RWPE2 (cell line): Measurements from ENCODE around the gene NEK2.
"Not testable (repeated sequence)": the region's sequence is repeated elsewhere in the genome, so short reads cannot be mapped to it uniquely, and the experiment has no call there.

Source experiments
- ATAC-seq: fragments of 200-7000 bp; cut with Tn5 transposase; 3 replicates; pipeline ENCODE4 v1.9.1; 2021; ENCODE audit warnings: low read depth
- DNase-seq: peaks from one replicate; pipeline ENCODE4 v3.0.0-alpha.2; 2020; ENCODE audit warnings: low spot score
- H3K27ac ChIP-seq: fragments of 450-650 bp; 2 replicates; pipeline ENCODE4 v1.5.1; 2017; ENCODE audit warnings: mild to moderate bottlenecking; ENCODE audit not compliant: poor library complexity, severe bottlenecking
- H3K27me3 ChIP-seq: fragments of 250-450 bp; sonication (Bioruptor Pico); 2 replicates; pipeline ENCODE4 v1.5.1; 2021; ENCODE audit warnings: mild to moderate bottlenecking, moderate library complexity; ENCODE audit not compliant: insufficient read depth, poor library complexity, severe bottlenecking
- H3K36me3 ChIP-seq: fragments of 250-450 bp; sonication (Bioruptor Pico); 2 replicates; pipeline ENCODE4 v1.5.1; 2020; ENCODE audit warnings: low read depth, mild to moderate bottlenecking, moderate library complexity
- H3K4me1 ChIP-seq: fragments of 250-450 bp; sonication (Bioruptor Pico); 2 replicates; pipeline ENCODE4 v1.5.1; 2021; ENCODE audit warnings: mild to moderate bottlenecking, moderate library complexity; ENCODE audit not compliant: insufficient read depth, poor library complexity, severe bottlenecking
- H3K4me3 ChIP-seq: fragments of 250-450 bp; sonication (Bioruptor Pico); 2 replicates; pipeline ENCODE4 v1.5.1; 2021; ENCODE audit warnings: mild to moderate bottlenecking, moderate library complexity; ENCODE audit not compliant: severe bottlenecking
- H3K9me3 ChIP-seq: fragments of 250-450 bp; sonication (Bioruptor Pico); 2 replicates; pipeline ENCODE4 v1.5.1; 2021; ENCODE audit warnings: mild to moderate bottlenecking, moderate library complexity; ENCODE audit not compliant: severe bottlenecking
- TF ChIP-seq, protein P1 (sequence below): fragments of 450-650 bp; IDR thresholded peaks from one replicate; pipeline ENCODE4 v1.5.1; 2017; ENCODE audit warnings: mild to moderate bottlenecking, moderate library complexity; ENCODE audit not compliant: poor library complexity, severe bottlenecking

Gene NEK2

GRCh38 chr1:211675230-211676105 lies at the start of gene NEK2:
NEK2 (minus strand) TSS chr1:211675621; CDS start chr1:211675479, 142 bp downstream.
- H3K27me3 ChIP-seq = no peaks in the 10 kb centered on the region
- DNase-seq (peak; percentile 82), ATAC-seq (peak; percentile 98)
- TF ChIP-seq, protein P1, sequence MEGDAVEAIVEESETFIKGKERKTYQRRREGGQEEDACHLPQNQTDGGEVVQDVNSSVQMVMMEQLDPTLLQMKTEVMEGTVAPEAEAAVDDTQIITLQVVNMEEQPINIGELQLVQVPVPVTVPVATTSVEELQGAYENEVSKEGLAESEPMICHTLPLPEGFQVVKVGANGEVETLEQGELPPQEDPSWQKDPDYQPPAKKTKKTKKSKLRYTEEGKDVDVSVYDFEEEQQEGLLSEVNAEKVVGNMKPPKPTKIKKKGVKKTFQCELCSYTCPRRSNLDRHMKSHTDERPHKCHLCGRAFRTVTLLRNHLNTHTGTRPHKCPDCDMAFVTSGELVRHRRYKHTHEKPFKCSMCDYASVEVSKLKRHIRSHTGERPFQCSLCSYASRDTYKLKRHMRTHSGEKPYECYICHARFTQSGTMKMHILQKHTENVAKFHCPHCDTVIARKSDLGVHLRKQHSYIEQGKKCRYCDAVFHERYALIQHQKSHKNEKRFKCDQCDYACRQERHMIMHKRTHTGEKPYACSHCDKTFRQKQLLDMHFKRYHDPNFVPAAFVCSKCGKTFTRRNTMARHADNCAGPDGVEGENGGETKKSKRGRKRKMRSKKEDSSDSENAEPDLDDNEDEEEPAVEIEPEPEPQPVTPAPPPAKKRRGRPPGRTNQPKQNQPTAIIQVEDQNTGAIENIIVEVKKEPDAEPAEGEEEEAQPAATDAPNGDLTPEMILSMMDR = no peak
- peaks cover 13% of the 10 kb centered on the region; the same call in 1 of the 2 replicates for H3K36me3 ChIP-seq
- H3K27ac ChIP-seq = peak within 1 kb of the TSS; percentile 17
- H3K9me3 ChIP-seq = no peaks in the 10 kb centered on the region
- H3K4me3 ChIP-seq = peak within 1 kb of the TSS; percentile 89
- H3K4me1 ChIP-seq = no peaks in the 10 kb centered on the region

- H3K9me3 ChIP-seq = no peaks in the 10 kb centered on the region
- H3K36me3 ChIP-seq = no peaks in the 10 kb centered on the region
- TF ChIP-seq, protein P1 = no peak
- no peaks in the 10 kb centered on the region for H3K27me3 ChIP-seq
- H3K4me3 ChIP-seq = no peak overlapping the region
- no peak for DNase-seq
- H3K27ac ChIP-seq = no peak overlapping the region
- H3K4me1 ChIP-seq = no peaks in the 10 kb centered on the region
- ATAC-seq = no peak
Observed at GRCh38 chr1:211724687-211725196, 49.3 kb upstream of the NEK2 start.

- DNase-seq = no peak
- H3K27ac ChIP-seq = no peak overlapping the region
- H3K4me3 ChIP-seq = no peak overlapping the region
- no peaks in the 10 kb centered on the region for H3K27me3 ChIP-seq
- TF ChIP-seq, protein P1 = no peak
- no peaks in the 10 kb centered on the region for H3K9me3 ChIP-seq
- H3K4me1 ChIP-seq = no peaks in the 10 kb centered on the region
- ATAC-seq = no peak
- H3K36me3 ChIP-seq = no peaks in the 10 kb centered on the region
Observed at GRCh38 chr1:211723273-211723672, 47.9 kb upstream of the NEK2 start.

DNA sequence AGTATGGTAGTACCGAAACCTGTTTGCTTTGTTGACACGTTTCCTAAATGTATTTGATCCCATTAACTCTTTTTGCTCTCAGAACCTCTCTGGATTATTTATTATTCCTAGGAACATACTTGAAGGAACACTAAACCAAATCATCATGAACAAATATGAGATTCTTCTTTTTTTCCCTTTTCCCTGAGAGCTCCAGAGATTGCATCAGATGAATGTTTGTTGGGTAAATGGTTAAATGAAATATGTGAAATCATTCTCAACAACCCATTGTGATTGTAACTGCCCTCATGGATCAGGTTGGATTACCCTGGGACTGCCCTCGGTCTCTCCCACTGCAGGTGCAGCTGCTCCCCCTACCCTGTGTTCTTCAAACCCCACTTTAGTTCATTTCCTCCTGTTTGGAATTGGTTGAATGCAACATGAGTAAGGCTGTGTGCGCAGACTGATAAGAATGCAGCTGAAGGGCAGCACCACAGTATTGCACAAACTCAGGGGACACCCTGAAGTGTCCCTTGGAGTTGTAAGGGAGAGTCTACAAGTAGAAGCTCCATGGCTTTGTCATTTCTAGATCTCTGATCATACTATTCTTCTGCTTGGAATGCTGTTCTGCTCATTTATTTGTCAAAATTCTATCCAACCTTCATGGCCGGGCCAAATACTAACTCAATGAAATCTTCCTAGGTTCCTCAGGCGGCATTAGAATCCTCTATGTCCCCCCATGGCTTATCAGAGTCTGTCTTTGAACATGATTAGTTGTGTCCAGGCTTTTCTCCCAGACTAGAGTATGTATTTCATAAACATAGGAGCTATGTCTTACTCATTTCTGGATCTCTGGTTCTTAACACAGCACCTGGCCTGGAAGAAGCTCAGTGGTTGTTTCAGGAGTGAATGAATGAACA lies 47.1 kb upstream of the NEK2 start:
- H3K27ac ChIP-seq = no peak overlapping the region
- H3K4me3 ChIP-seq = no peak overlapping the region
- H3K9me3 ChIP-seq = no peaks in the 10 kb centered on the region
- ATAC-seq (no peak), DNase-seq (no peak)
- H3K27me3 ChIP-seq = no peaks in the 10 kb centered on the region
- H3K4me1 ChIP-seq = no peaks in the 10 kb centered on the region
- H3K36me3 ChIP-seq = no peaks in the 10 kb centered on the region
- TF ChIP-seq, protein P1 = no peak

DNA sequence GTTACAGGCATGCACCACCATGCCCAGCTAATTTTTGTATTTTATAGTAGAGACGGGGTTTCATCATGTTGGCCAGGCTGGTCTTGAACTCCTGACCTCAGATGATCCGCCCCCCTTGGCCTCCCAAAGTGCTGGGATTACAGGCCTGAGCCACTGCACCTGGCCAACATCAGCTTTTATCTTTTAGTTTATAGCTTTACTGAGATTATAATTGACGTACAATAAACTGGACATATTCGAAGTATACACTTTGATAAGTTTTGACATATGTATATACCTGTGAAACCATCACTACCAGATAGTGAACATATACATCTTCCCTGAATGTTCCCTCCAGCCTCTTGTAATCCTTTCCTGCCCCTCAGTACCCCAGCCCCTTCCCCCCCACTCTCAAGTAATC lies 41.1 kb upstream of the NEK2 start:
- not testable (repeated sequence) for DNase-seq, H3K4me3 ChIP-seq, H3K9me3 ChIP-seq, H3K27ac ChIP-seq, ATAC-seq, H3K27me3 ChIP-seq, H3K36me3 ChIP-seq, H3K4me1 ChIP-seq
